ENCODE results near the gene CAST.
"Not testable (repeated sequence)": the region's sequence is repeated elsewhere in the genome, so short reads cannot be mapped to it uniquely, and the experiment has no call there.

Gene CAST

GRCh38 chr5:96661855-96662724 is at the start of gene CAST:
TSS of gene CAST (plus strand) at chr5:96662376. CDS start at chr5:96662423, 47 bp downstream.
- DNase-seq (ENCODE audit: low read depth in 2 of 2) = peak; percentile 67 to 78

GRCh38 chr5:96614110-96614691 is 48.0 kb upstream of the CAST start:
- peak; percentile 25 to 32 for DNase-seq (ENCODE audit: low read depth in 2 of 2)

- no peak for DNase-seq (ENCODE audit: low read depth in 2 of 2)
These were observed 47.0 kb upstream of the CAST start for GRCh38 chr5:96615223-96615622.

- DNase-seq (ENCODE audit: low read depth in 2 of 2) = no peak
These were observed 45.4 kb upstream of the CAST start for GRCh38 chr5:96616801-96617200.

- not testable (repeated sequence) for DNase-seq (ENCODE audit: low read depth in 2 of 2)
These were observed 43.7 kb upstream of the CAST start for GRCh38 chr5:96618311-96619016.

- DNase-seq (ENCODE audit: low read depth in 2 of 2) = no peak
These were observed 42.2 kb upstream of the CAST start for GRCh38 chr5:96619946-96620345.

GRCh38 chr5:96624596-96624995 is 37.6 kb upstream of the CAST start:
- DNase-seq (ENCODE audit: low read depth in 2 of 2) = no peak

- DNase-seq (ENCODE audit: low read depth in 2 of 2) = no peak
These were observed 36.8 kb upstream of the CAST start for GRCh38 chr5:96625365-96625764.

- DNase-seq (ENCODE audit: low read depth in 2 of 2) = no peak
These were observed 35.2 kb upstream of the CAST start for GRCh38 chr5:96626956-96627355.

GRCh38 chr5:96627792-96628398 is 34.3 kb upstream of the CAST start:
- no peak for DNase-seq (ENCODE audit: low read depth in 2 of 2)

GRCh38 chr5:96628406-96628805 is 33.8 kb upstream of the CAST start:
- no peak for DNase-seq (ENCODE audit: low read depth in 2 of 2)

- no peak for DNase-seq (ENCODE audit: low read depth in 2 of 2)
These were observed 32.4 kb upstream of the CAST start for GRCh38 chr5:96629774-96630173.

- DNase-seq (ENCODE audit: low read depth in 2 of 2) = no peak
These were observed 28.4 kb upstream of the CAST start for GRCh38 chr5:96633820-96634219.

- no peak for DNase-seq (ENCODE audit: low read depth in 2 of 2)
These were observed 27.3 kb upstream of the CAST start for GRCh38 chr5:96634881-96635280.

- DNase-seq (ENCODE audit: low read depth in 2 of 2) = no peak
These were observed 26.1 kb upstream of the CAST start for GRCh38 chr5:96636046-96636445.

GRCh38 chr5:96636594-96636993 is 25.6 kb upstream of the CAST start:
- no peak for DNase-seq (ENCODE audit: low read depth in 2 of 2)

- DNase-seq (ENCODE audit: low read depth in 2 of 2) = no peak
These were observed 25.0 kb upstream of the CAST start for GRCh38 chr5:96637196-96637595.

GRCh38 chr5:96638561-96638960 is 23.6 kb upstream of the CAST start:
- DNase-seq (ENCODE audit: low read depth in 2 of 2) = no peak

GRCh38 chr5:96640696-96641095 is 21.5 kb upstream of the CAST start:
- no peak for DNase-seq (ENCODE audit: low read depth in 2 of 2)

GRCh38 chr5:96641368-96642280 is 20.6 kb upstream of the CAST start:
- no peak for DNase-seq (ENCODE audit: low read depth in 2 of 2)

GRCh38 chr5:96642281-96642640 is 19.9 kb upstream of the CAST start:
- DNase-seq (ENCODE audit: low read depth in 2 of 2) = no peak
